H9 (cell line): ENCODE results near the gene ECE1. TPM values are rescaled to one million over a fixed set of nuclear protein-coding genes. Genes with fewer than 3 reads are reported as not detected.

ENCODE experiments used
- DNase-seq: peaks from one replicate; pipeline ENCODE4 v3.0.0-alpha.2; 2017
- H2AFZ ChIP-seq: one replicate; pipeline ENCODE4 v1.6.1; 2013; ENCODE audit warnings: mild to moderate bottlenecking, low read length, control low read depth, moderate library complexity
- H2AK5ac ChIP-seq: 2 replicates; pipeline ENCODE4 v1.6.1; 2013; ENCODE audit warnings: low read length, control low read depth, mixed read lengths; ENCODE audit not compliant: insufficient read length
- H2BK120ac ChIP-seq: one replicate; pipeline ENCODE4 v1.6.1; 2013; ENCODE audit warnings: low read depth, mild to moderate bottlenecking, low read length, control low read depth, inconsistent platforms; ENCODE audit not compliant: poor library complexity, severe bottlenecking
- H2BK12ac ChIP-seq: 2 replicates; pipeline ENCODE4 v1.6.1; 2013; ENCODE audit warnings: low read length, control low read depth, mixed read lengths, low read depth; ENCODE audit not compliant: insufficient read length
- H2BK15ac ChIP-seq: 2 replicates; pipeline ENCODE4 v1.6.1; 2013; ENCODE audit warnings: low read depth, low read length, control low read depth
- H2BK20ac ChIP-seq: one replicate; pipeline ENCODE4 v1.6.1; 2013; ENCODE audit warnings: low read depth, mild to moderate bottlenecking, low read length, control low read depth, inconsistent platforms; ENCODE audit not compliant: poor library complexity, severe bottlenecking
- H2BK5ac ChIP-seq: 2 replicates; pipeline ENCODE4 v1.6.1; 2013; ENCODE audit warnings: low read length, control low read depth, mixed read lengths; ENCODE audit not compliant: insufficient read length
- H3K14ac ChIP-seq: 2 replicates; pipeline ENCODE4 v1.6.1; 2013; ENCODE audit warnings: low read length, control low read depth; ENCODE audit not compliant: insufficient read depth
- H3K18ac ChIP-seq: 2 replicates; pipeline ENCODE4 v1.6.1; 2013; ENCODE audit warnings: low read depth, mild to moderate bottlenecking, mixed read lengths, low read length, control low read depth; ENCODE audit not compliant: insufficient read length
- H3K23ac ChIP-seq: 2 replicates; pipeline ENCODE4 v1.6.1; 2013; ENCODE audit warnings: low read length, control low read depth, mixed read lengths, low read depth; ENCODE audit not compliant: insufficient read length
- H3K23me2 ChIP-seq: 2 replicates; pipeline ENCODE4 v1.6.1; 2013; ENCODE audit warnings: low read depth, mild to moderate bottlenecking, mixed read lengths, low read length, control low read depth; ENCODE audit not compliant: insufficient read length, poor library complexity, severe bottlenecking
- H3K27ac ChIP-seq: 2 replicates; pipeline ENCODE4 v1.5.1; 2013; ENCODE audit warnings: low read length, control low read depth, mixed read lengths, low read depth; ENCODE audit not compliant: insufficient read length
- H3K27me3 ChIP-seq: 2 replicates; pipeline ENCODE4 v1.6.1; 2013; ENCODE audit warnings: low read length, control low read depth, inconsistent platforms; ENCODE audit not compliant: insufficient read depth
- H3K4ac ChIP-seq: 2 replicates; pipeline ENCODE4 v1.6.1; 2013; ENCODE audit warnings: low read depth, mild to moderate bottlenecking, control low read depth, inconsistent platforms, low read length, moderate library complexity
- H3K4me1 ChIP-seq: 2 replicates; pipeline ENCODE4 v1.6.1; 2013; ENCODE audit warnings: low read length, control low read depth, inconsistent platforms; ENCODE audit not compliant: insufficient read depth
- H3K4me2 ChIP-seq: 2 replicates; pipeline ENCODE4 v1.6.1; 2013; ENCODE audit warnings: low read length, control low read depth, mixed read lengths; ENCODE audit not compliant: insufficient read length, insufficient read depth
- H3K56ac ChIP-seq: 2 replicates; pipeline ENCODE4 v1.6.1; 2013; ENCODE audit warnings: low read depth, mild to moderate bottlenecking, mixed read lengths, low read length, control low read depth; ENCODE audit not compliant: insufficient read length
- H3K79me1 ChIP-seq: 2 replicates; pipeline ENCODE4 v1.6.1; 2013; ENCODE audit warnings: low read depth, mild to moderate bottlenecking, moderate library complexity, low read length, control low read depth, inconsistent platforms; ENCODE audit not compliant: insufficient read depth, poor library complexity, severe bottlenecking
- H3K79me2 ChIP-seq: 2 replicates; pipeline ENCODE4 v1.6.1; 2013; ENCODE audit warnings: low read length, control low read depth, inconsistent platforms; ENCODE audit not compliant: insufficient read depth
- H3K9ac ChIP-seq: 2 replicates; pipeline ENCODE4 v1.6.1; 2013; ENCODE audit warnings: low read length, control low read depth, mixed read lengths; ENCODE audit not compliant: insufficient read length; ENCODE audit errors: extremely low read depth
- H3K9me3 ChIP-seq: one replicate; pipeline ENCODE4 v1.6.1; 2013; ENCODE audit warnings: low read depth, low read length, inconsistent platforms; ENCODE audit not compliant: control insufficient read depth
- H3T11ph ChIP-seq: one replicate; pipeline ENCODE4 v1.6.1; 2013; ENCODE audit warnings: mild to moderate bottlenecking, low read length, control low read depth, inconsistent platforms
- H4K20me1 ChIP-seq: one replicate; pipeline ENCODE4 v1.6.1; 2013; ENCODE audit not compliant: control insufficient read depth, insufficient read length, insufficient read depth
- H4K5ac ChIP-seq: 2 replicates; pipeline ENCODE4 v1.6.1; 2013; ENCODE audit warnings: low read depth, mild to moderate bottlenecking, mixed read lengths, low read length, control low read depth; ENCODE audit not compliant: insufficient read length
- H4K8ac ChIP-seq: replicated peaks from 2 replicates; pipeline ENCODE4 v1.6.1; 2013; ENCODE audit warnings: low read length, control low read depth, mixed read lengths, low read depth; ENCODE audit not compliant: insufficient read length
- H4K91ac ChIP-seq: 2 replicates; pipeline ENCODE4 v1.6.1; 2013; ENCODE audit warnings: low read depth, mild to moderate bottlenecking, moderate library complexity, mixed read lengths, low read length, control low read depth; ENCODE audit not compliant: insufficient read length
- H3K27ac Mint-ChIP-seq, 3 experiments: 2 replicates in 2 of 3; 3 replicates in 1 of 3; pipeline ENCODE4 v1.8.0; 2020 to 2021; ENCODE audit warnings: mixed read lengths in 3 of 3, mild to moderate bottlenecking in 1 of 3, moderate library complexity in 1 of 3
- H3K27me3 Mint-ChIP-seq: 2 replicates; pipeline ENCODE4 v1.8.0; 2021; ENCODE audit warnings: low read depth, mild to moderate bottlenecking, moderate library complexity, mixed read lengths
- H3K36me3 Mint-ChIP-seq, 3 experiments: 2 replicates in 2 of 3; 3 replicates in 1 of 3; pipeline ENCODE4 v1.8.0; 2020 to 2021; ENCODE audit warnings: low read depth in 3 of 3, mixed read lengths in 3 of 3; ENCODE audit not compliant: insufficient read depth in 1 of 3
- H3K4me1 Mint-ChIP-seq, 2 experiments: 2 replicates each; pipeline ENCODE4 v1.8.0; 2020; ENCODE audit warnings: mixed read lengths in 2 of 2
- H3K4me3 Mint-ChIP-seq, 2 experiments: 2 replicates in 1 of 2; 3 replicates in 1 of 2; pipeline ENCODE4 v1.8.0; 2020 to 2021; ENCODE audit warnings: mild to moderate bottlenecking in 2 of 2, mixed read lengths in 2 of 2, moderate library complexity in 1 of 2
- H3K9me3 Mint-ChIP-seq, 2 experiments: 2 replicates in 1 of 2; 3 replicates in 1 of 2; pipeline ENCODE4 v1.8.0; 2020; ENCODE audit warnings: mild to moderate bottlenecking in 2 of 2, mixed read lengths in 2 of 2, moderate library complexity in 1 of 2
- CTCF ChIP-seq: fragments of 200-600 bp; sonication (generic); conservative IDR thresholded peaks from 3 replicates; pipeline ENCODE4 v1.8.0; 2021; ENCODE audit warnings: antibody characterized with exemption, mild to moderate bottlenecking
- WGBS: extraction: QIAGEN DNeasy Blood & Tissue Kit; methylation state at CpG from one replicate; pipeline ENCODE4 v1.1.7; 2013; ENCODE audit warnings: missing lambda C conversion rate, low lambda C conversion rate, mixed read lengths; ENCODE audit not compliant: insufficient read length; ENCODE audit errors: extremely low coverage; 5-methylcytosine and 5-hydroxymethylcytosine counted together
- total RNA-seq: library from RNA; stranded (reverse); gene quantifications from 2 replicates; pipeline ENCODE4 v1.2.1, GENCODE V29; 2021

ECE1 gene
- total RNA-seq, 1 experiment from 2014 or later = 31.1 TPM

DNA sequence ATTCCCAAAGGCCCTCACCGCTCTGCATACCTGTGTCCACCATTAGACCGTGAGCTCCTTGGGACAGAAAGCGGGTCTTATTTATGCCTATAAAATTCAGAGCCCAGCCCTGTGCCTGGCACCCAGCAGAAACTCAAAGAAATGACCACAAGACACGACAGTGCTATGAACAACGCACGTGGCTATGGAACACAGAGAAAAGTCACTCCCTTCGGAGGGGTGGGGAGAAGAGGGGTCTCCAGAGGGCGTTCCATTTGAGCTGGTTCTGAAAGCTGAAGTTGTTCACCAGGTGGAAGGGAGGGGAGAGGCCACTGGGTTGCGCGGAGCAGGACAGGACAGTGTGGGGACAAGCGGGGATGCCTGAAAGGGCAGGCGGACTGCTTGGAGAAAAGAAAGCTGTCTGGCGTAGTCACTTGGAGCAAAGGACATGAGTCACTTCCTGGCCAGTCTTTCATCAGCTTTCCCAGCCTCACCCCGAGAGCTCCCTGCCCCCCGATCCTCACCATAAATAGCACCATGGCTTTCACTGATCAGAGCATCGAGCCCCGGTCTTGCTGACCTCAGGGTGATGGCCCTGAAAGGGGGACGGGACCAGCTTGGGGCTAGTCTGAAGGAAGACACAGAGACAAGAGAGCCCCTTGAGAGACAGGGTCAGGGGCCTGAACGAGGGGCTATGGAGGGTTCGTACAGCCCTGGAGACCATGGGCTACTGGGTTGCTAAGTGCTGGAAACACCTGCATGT is 28.5 kb downstream of the ECE1 start:
- WGBS = no CpG with 5 or more reads among the region's 20 CpGs
- H2BK12ac ChIP-seq = no peak overlapping the region
- no peak for TF ChIP-seq CTCF
- H3K4me2 ChIP-seq = peak overlapping the region; percentile 12
- no peak overlapping the region for H2BK5ac ChIP-seq
- no peak overlapping the region for H3T11ph ChIP-seq
- H3K23ac ChIP-seq = no peak overlapping the region
- no peaks in the 10 kb centered on the region for H3K79me1 ChIP-seq
- no peak overlapping the region for H2BK15ac ChIP-seq
- H3K4me1 ChIP-seq = peaks cover 10% of the 10 kb centered on the region
- H3K9ac ChIP-seq = peak overlapping the region; percentile 10
- H2AK5ac ChIP-seq = no peak overlapping the region
- Mint-ChIP-seq H3K4me3 (no peak overlapping the region; a peak in 3 of 5 replicates), H3K4me1 (peaks cover 24 to 27% of the 10 kb centered on the region in 2 experiments), H3K9me3 (no peaks in the 10 kb centered on the region), H3K27me3 (no peaks in the 10 kb centered on the region), H3K36me3 (peaks cover 3 to 17% (median 3%) of the 10 kb centered on the region in 3 experiments; a peak in 6 of 7 replicates), H3K27ac (peak overlapping the region in 2 of 3 experiments; percentile 60 to 97; a peak in 5 of 7 replicates)
- H4K20me1 ChIP-seq = peaks cover 2% of the 10 kb centered on the region
- no peak overlapping the region for H3K56ac ChIP-seq
- H3K27ac ChIP-seq = no peak overlapping the region
- peak overlapping the region; percentile 76 for H3K14ac ChIP-seq
- peak overlapping the region; percentile 1 for H3K4ac ChIP-seq
- no peak overlapping the region for H2AFZ ChIP-seq
- H2BK20ac ChIP-seq = no peak overlapping the region
- no peaks in the 10 kb centered on the region for H3K27me3 ChIP-seq
- no peaks in the 10 kb centered on the region for H3K9me3 ChIP-seq
- H2BK120ac ChIP-seq = no peak overlapping the region
- no peak overlapping the region for H4K8ac ChIP-seq
- no peak overlapping the region for H3K18ac ChIP-seq
- H3K79me2 ChIP-seq = no peaks in the 10 kb centered on the region
- H3K23me2 ChIP-seq = no peaks in the 10 kb centered on the region
- peak overlapping the region; percentile 23 for H4K91ac ChIP-seq
- no peak overlapping the region for H4K5ac ChIP-seq
- DNase-seq = peak; percentile 48
